NCI-H2107 treated with DMSO at 0.1 percent for 48 hours (cell line): ENCODE measurements around the gene STAT2.
"Not testable (repeated sequence)": the region's sequence is repeated elsewhere in the genome, so short reads cannot be mapped to it uniquely, and the experiment has no call there.

ENCODE experiments used
- DNase-seq: peaks from one replicate; lab custom pipeline; 2025; ENCODE audit not compliant: unreplicated experiment; lab: John Stamatoyannopoulos, UW

The STAT2 gene

GRCh38 chr12:56359851-56360767 is at the start of gene STAT2:
TSS of gene STAT2 (minus strand) at chr12:56360107. CDS start at chr12:56356571, 3,536 bp downstream.
- DNase-seq: peak; percentile 99

GRCh38 chr12:56408799-56409417 is 49.0 kb upstream of the STAT2 start:
- no peak for DNase-seq

- DNase-seq: not testable (repeated sequence)
These were observed 44.3 kb upstream of the STAT2 start for GRCh38 chr12:56404227-56404626.

GRCh38 chr12:56401612-56402011 is 41.7 kb upstream of the STAT2 start:
- not testable (repeated sequence) for DNase-seq

- not testable (repeated sequence) for DNase-seq
These were observed 41.2 kb upstream of the STAT2 start for GRCh38 chr12:56401125-56401524.

GRCh38 chr12:56399466-56399865 is 39.6 kb upstream of the STAT2 start:
- not testable (repeated sequence) for DNase-seq

GRCh38 chr12:56398324-56398723 is 38.4 kb upstream of the STAT2 start:
- DNase-seq: no peak

- no peak for DNase-seq
These were observed 32.4 kb upstream of the STAT2 start for GRCh38 chr12:56392331-56392730.

- DNase-seq: no peak
These were observed 31.8 kb upstream of the STAT2 start for GRCh38 chr12:56391721-56392120.

- no peak for DNase-seq
These were observed 29.5 kb upstream of the STAT2 start for GRCh38 chr12:56389412-56389811.

- no peak for DNase-seq
These were observed 27.3 kb upstream of the STAT2 start for GRCh38 chr12:56387152-56387736.

- no peak for DNase-seq
These were observed 26.0 kb upstream of the STAT2 start for GRCh38 chr12:56385873-56386272.

- no peak for DNase-seq
These were observed 22.7 kb upstream of the STAT2 start for GRCh38 chr12:56382611-56383010.

- no peak for DNase-seq
These were observed 18.0 kb upstream of the STAT2 start for GRCh38 chr12:56377989-56378316.

GRCh38 chr12:56377310-56377988 is 17.5 kb upstream of the STAT2 start:
- no peak for DNase-seq

- no peak for DNase-seq
These were observed 15.9 kb upstream of the STAT2 start for GRCh38 chr12:56375598-56376434.

- no peak for DNase-seq
These were observed 15.1 kb upstream of the STAT2 start for GRCh38 chr12:56374726-56375597.

GRCh38 chr12:56373515-56373914 is 13.6 kb upstream of the STAT2 start:
- DNase-seq: no peak

- DNase-seq: no peak
These were observed 7.0 kb upstream of the STAT2 start for GRCh38 chr12:56366948-56367347.
